HG03064 (cell line): Measurements from ENCODE around the gene ADD1.

ENCODE experiments used
- ATAC-seq: cut with Tn5 transposase; IDR thresholded peaks from one replicate; pipeline ENCODE4 v1.9.1; 2021; ENCODE audit warnings: low read depth; ENCODE audit not compliant: unreplicated experiment

Gene ADD1

GRCh38 chr4:2879026-2879425 lies 35.4 kb downstream of the ADD1 start:
- ATAC-seq, result no peak

- ATAC-seq, result no peak
Observed at GRCh38 chr4:2881431-2881830, 37.8 kb downstream of the ADD1 start.

- ATAC-seq, result no peak
Observed at GRCh38 chr4:2882341-2882740, 38.7 kb downstream of the ADD1 start.

- ATAC-seq, result no peak
Observed at GRCh38 chr4:2886161-2886560, 42.5 kb downstream of the ADD1 start.

GRCh38 chr4:2886622-2887021 lies 43.0 kb downstream of the ADD1 start:
- ATAC-seq, result no peak

GRCh38 chr4:2887343-2887742 lies 43.7 kb downstream of the ADD1 start:
- ATAC-seq, result no peak

GRCh38 chr4:2888886-2889285 lies 45.2 kb downstream of the ADD1 start:
- no peak for ATAC-seq

- no peak for ATAC-seq
Observed at GRCh38 chr4:2891294-2891693, 47.6 kb downstream of the ADD1 start.

- no peak for ATAC-seq
Observed at GRCh38 chr4:2893772-2894171, 50.1 kb downstream of the ADD1 start.

- ATAC-seq, result no peak
Observed at GRCh38 chr4:2898001-2898400, 54.4 kb downstream of the ADD1 start.

- ATAC-seq, result no peak
Observed at GRCh38 chr4:2900741-2901140, 57.1 kb downstream of the ADD1 start.

- no peak for ATAC-seq
Observed at GRCh38 chr4:2901186-2901585, 57.5 kb downstream of the ADD1 start.

GRCh38 chr4:2902126-2902525 lies 58.5 kb downstream of the ADD1 start:
- ATAC-seq, result no peak

GRCh38 chr4:2905544-2905943 lies 61.9 kb downstream of the ADD1 start:
- ATAC-seq, result no peak

- ATAC-seq, result no peak
Observed at GRCh38 chr4:2906218-2906617, 62.6 kb downstream of the ADD1 start.

- no peak for ATAC-seq
Observed at GRCh38 chr4:2907226-2907625, 63.6 kb downstream of the ADD1 start.

- ATAC-seq, result no peak
Observed at GRCh38 chr4:2907706-2908293, 64.2 kb downstream of the ADD1 start.

GRCh38 chr4:2908686-2909085 lies 65.0 kb downstream of the ADD1 start:
- no peak for ATAC-seq

GRCh38 chr4:2909583-2909982 lies 65.9 kb downstream of the ADD1 start:
- ATAC-seq, result no peak

- ATAC-seq, result no peak
Observed at GRCh38 chr4:2910409-2910808, 66.8 kb downstream of the ADD1 start.

- no peak for ATAC-seq
Observed at GRCh38 chr4:2911868-2912267, 68.2 kb downstream of the ADD1 start.

GRCh38 chr4:2913168-2913567 lies 69.5 kb downstream of the ADD1 start:
- no peak for ATAC-seq
